WERI-Rb-1 (cell line): ENCODE data around the gene FBXW8.

ENCODE experiments used
- DNase-seq: peaks from one replicate; pipeline ENCODE4 v3.0.0-alpha.2; 2020
- H3K27ac ChIP-seq: fragments of 250-450 bp; sonication (Bioruptor Pico); 2 replicates; pipeline ENCODE4 v1.5.1; 2020; ENCODE audit warnings: mild to moderate bottlenecking, moderate library complexity
- H3K27me3 ChIP-seq: fragments of 250-450 bp; sonication (Bioruptor Pico); 2 replicates; pipeline ENCODE4 v1.5.1; 2021; ENCODE audit warnings: mild to moderate bottlenecking, low read depth, moderate library complexity; ENCODE audit not compliant: insufficient read depth, severe bottlenecking
- H3K36me3 ChIP-seq: fragments of 250-450 bp; sonication (Bioruptor Pico); 2 replicates; pipeline ENCODE4 v1.5.1; 2020; ENCODE audit warnings: mild to moderate bottlenecking, moderate library complexity
- H3K4me3 ChIP-seq: 2 replicates; pipeline ENCODE4 v1.5.1; 2011; ENCODE audit warnings: low read depth, mild to moderate bottlenecking, control low read depth, low read length
- H3K9me3 ChIP-seq: fragments of 250-450 bp; sonication (Bioruptor Pico); 2 replicates; pipeline ENCODE4 v1.5.1; 2021; ENCODE audit warnings: mild to moderate bottlenecking, moderate library complexity; ENCODE audit not compliant: severe bottlenecking
- CTCF ChIP-seq: IDR thresholded peaks from 2 replicates; pipeline ENCODE4 v1.5.1; 2011; ENCODE audit warnings: low read depth, mild to moderate bottlenecking, control low read depth, inconsistent platforms, low read length

The FBXW8 gene

GRCh38 chr12:117064049-117064448 is 153.3 kb downstream of the FBXW8 start:
- Histone ChIP-seq H3K36me3 (no peaks in the 10 kb centered on the region), H3K27ac (no peak overlapping the region)

GRCh38 chr12:117064596-117064995 is 153.8 kb downstream of the FBXW8 start:
- no peak for DNase-seq
- Histone ChIP-seq H3K36me3 (no peaks in the 10 kb centered on the region; the same call in 1 of the 2 replicates), H3K27me3 (no peaks in the 10 kb centered on the region), H3K4me3 (no peak overlapping the region), H3K27ac (no peak overlapping the region), H3K9me3 (no peaks in the 10 kb centered on the region)
- no peak for TF ChIP-seq CTCF

More at GRCh38 chr12:117064049-117064448, 153.3 kb downstream of the FBXW8 start:
- no peak for TF ChIP-seq CTCF
- H3K4me3 ChIP-seq, result no peak overlapping the region
- no peaks in the 10 kb centered on the region for H3K27me3 ChIP-seq
- DNase-seq, result no peak
- no peaks in the 10 kb centered on the region for H3K9me3 ChIP-seq

- Histone ChIP-seq H3K27me3 (no peaks in the 10 kb centered on the region), H3K4me3 (no peak overlapping the region), H3K36me3 (no peaks in the 10 kb centered on the region; the same call in 1 of the 2 replicates), H3K9me3 (no peaks in the 10 kb centered on the region), H3K27ac (no peak overlapping the region)
- TF ChIP-seq CTCF, result no peak
- DNase-seq, result no peak
Observed at GRCh38 chr12:117067016-117067415, 156.3 kb downstream of the FBXW8 start.

- H3K4me3 ChIP-seq, result no peak overlapping the region
- no peak for DNase-seq
- H3K9me3 ChIP-seq, result no peaks in the 10 kb centered on the region
- H3K36me3 ChIP-seq, result no peaks in the 10 kb centered on the region; the same call in 1 of the 2 replicates
- TF ChIP-seq CTCF, result no peak
- no peaks in the 10 kb centered on the region for H3K27me3 ChIP-seq
- no peak overlapping the region for H3K27ac ChIP-seq
Observed at GRCh38 chr12:117067638-117068037, 156.9 kb downstream of the FBXW8 start.

GRCh38 chr12:117068492-117068891 is 157.7 kb downstream of the FBXW8 start:
- H3K9me3 ChIP-seq, result no peaks in the 10 kb centered on the region
- H3K4me3 ChIP-seq, result no peak overlapping the region
- no peak for DNase-seq
- no peaks in the 10 kb centered on the region for H3K27me3 ChIP-seq
- TF ChIP-seq CTCF, result no peak
- H3K36me3 ChIP-seq, result no peaks in the 10 kb centered on the region; the same call in 1 of the 2 replicates
- H3K27ac ChIP-seq, result no peak overlapping the region

GRCh38 chr12:117069101-117069797 is 158.5 kb downstream of the FBXW8 start:
- H3K36me3 ChIP-seq, result no peaks in the 10 kb centered on the region; the same call in 1 of the 2 replicates
- no peak for TF ChIP-seq CTCF
- H3K27ac ChIP-seq, result no peak overlapping the region
- H3K9me3 ChIP-seq, result no peaks in the 10 kb centered on the region
- no peak for DNase-seq
- no peaks in the 10 kb centered on the region for H3K27me3 ChIP-seq
- H3K4me3 ChIP-seq, result no peak overlapping the region
